AG09319 (cell line): Measurements from ENCODE around the gene ZNF106.

ENCODE experiments used
- DNase-seq: peaks from one replicate; pipeline ENCODE4 v3.0.0-alpha.2; 2010; ENCODE audit warnings: low read depth; ENCODE audit errors: extremely low read depth
- CTCF ChIP-seq: IDR thresholded peaks from 2 replicates; pipeline ENCODE4 v1.5.1; 2011; ENCODE audit warnings: low read depth, mild to moderate bottlenecking, inconsistent platforms, low read length, moderate library complexity

ZNF106 gene

GRCh38 chr15:42408178-42408577 is 82.8 kb downstream of the ZNF106 start:
- TF ChIP-seq CTCF: no peak
- no peak for DNase-seq

GRCh38 chr15:42405863-42406482 is 85.0 kb downstream of the ZNF106 start:
- DNase-seq: no peak
- no peak for TF ChIP-seq CTCF

- no peak for TF ChIP-seq CTCF
- DNase-seq: no peak
Measured at GRCh38 chr15:42404461-42405235, 86.3 kb downstream of the ZNF106 start.

- DNase-seq: no peak
- TF ChIP-seq CTCF: no peak
Measured at GRCh38 chr15:42403389-42403788, 87.6 kb downstream of the ZNF106 start.

GRCh38 chr15:42402455-42403205 is 88.3 kb downstream of the ZNF106 start:
- DNase-seq: no peak
- TF ChIP-seq CTCF: no peak

- DNase-seq: no peak
- no peak for TF ChIP-seq CTCF
Measured at GRCh38 chr15:42401544-42402454, 89.1 kb downstream of the ZNF106 start.
